ENCODE results near the gene ZCCHC7. TPM values are rescaled to one million over a fixed set of nuclear protein-coding genes. Genes with fewer than 3 reads are reported as not detected.

The ZCCHC7 gene
- polyA plus RNA-seq, 1 donor from 2014 or later = 10.9 TPM

- Histone ChIP-seq H3K4me3 (ENCODE audit: low read length) (peak overlapping the region; percentile 81), H3K9me3 (ENCODE audit: low read length) (no peaks in the 10 kb centered on the region), H3K27me3 (ENCODE audit: insufficient read depth, low read depth, low read length) (no peaks in the 10 kb centered on the region), H3K9ac (ENCODE audit: low read length) (peak overlapping the region; percentile 9), H3K79me2 (replicated peaks; ENCODE audit: insufficient read depth, low read length) (peaks cover 19% of the 10 kb centered on the region), H4K20me1 (ENCODE audit: insufficient read depth) (no peaks in the 10 kb centered on the region), H3K36me3 (ENCODE audit: insufficient read depth, low read length) (no peaks in the 10 kb centered on the region), H2AFZ (ENCODE audit: low read depth, low read length) (no peak overlapping the region), H3F3A (ENCODE audit: insufficient read depth, low read length, poor library complexity, severe bottlenecking) (no peaks in the 10 kb centered on the region), H3K4me2 (ENCODE audit: low read length) (peak overlapping the region; percentile 78), H3K9me2 (ENCODE audit: insufficient read depth, low read length) (no peaks in the 10 kb centered on the region), H3K27ac (ENCODE audit: low read length) (no peak overlapping the region)
- TF ChIP-seq MXI1 (conservative IDR thresholded peaks at IDR 0.05; ENCODE audit: poor library complexity, severe bottlenecking) (no peak), RAD21 (conservative IDR thresholded peaks at IDR 0.05) (no peak), EP300 (conservative IDR thresholded peaks at IDR 0.05; ENCODE audit: poor library complexity, severe bottlenecking) (no peak), REST (IDR thresholded peaks at IDR 0.05; ENCODE audit: borderline replicate concordance) (no peak), TAF1 (IDR thresholded peaks at IDR 0.05; ENCODE audit: low read depth) (no peak), EZH2 (IDR thresholded peaks at IDR 0.05; ENCODE audit: borderline replicate concordance, insufficient read depth, low read length, poor library complexity, severe bottlenecking) (no peak), SMC3 (conservative IDR thresholded peaks at IDR 0.05; ENCODE audit: poor library complexity) (no peak), POLR2AphosphoS5 (IDR thresholded peaks at IDR 0.05) (no peak)
- TF ChIP-seq, protein P1, sequence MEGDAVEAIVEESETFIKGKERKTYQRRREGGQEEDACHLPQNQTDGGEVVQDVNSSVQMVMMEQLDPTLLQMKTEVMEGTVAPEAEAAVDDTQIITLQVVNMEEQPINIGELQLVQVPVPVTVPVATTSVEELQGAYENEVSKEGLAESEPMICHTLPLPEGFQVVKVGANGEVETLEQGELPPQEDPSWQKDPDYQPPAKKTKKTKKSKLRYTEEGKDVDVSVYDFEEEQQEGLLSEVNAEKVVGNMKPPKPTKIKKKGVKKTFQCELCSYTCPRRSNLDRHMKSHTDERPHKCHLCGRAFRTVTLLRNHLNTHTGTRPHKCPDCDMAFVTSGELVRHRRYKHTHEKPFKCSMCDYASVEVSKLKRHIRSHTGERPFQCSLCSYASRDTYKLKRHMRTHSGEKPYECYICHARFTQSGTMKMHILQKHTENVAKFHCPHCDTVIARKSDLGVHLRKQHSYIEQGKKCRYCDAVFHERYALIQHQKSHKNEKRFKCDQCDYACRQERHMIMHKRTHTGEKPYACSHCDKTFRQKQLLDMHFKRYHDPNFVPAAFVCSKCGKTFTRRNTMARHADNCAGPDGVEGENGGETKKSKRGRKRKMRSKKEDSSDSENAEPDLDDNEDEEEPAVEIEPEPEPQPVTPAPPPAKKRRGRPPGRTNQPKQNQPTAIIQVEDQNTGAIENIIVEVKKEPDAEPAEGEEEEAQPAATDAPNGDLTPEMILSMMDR (IDR thresholded peaks at IDR 0.05; ENCODE audit: poor library complexity, severe bottlenecking) = no peak
These were observed 1.5 kb downstream of the ZCCHC7 start for GRCh38 chr9:37121881-37122280.

DNA sequence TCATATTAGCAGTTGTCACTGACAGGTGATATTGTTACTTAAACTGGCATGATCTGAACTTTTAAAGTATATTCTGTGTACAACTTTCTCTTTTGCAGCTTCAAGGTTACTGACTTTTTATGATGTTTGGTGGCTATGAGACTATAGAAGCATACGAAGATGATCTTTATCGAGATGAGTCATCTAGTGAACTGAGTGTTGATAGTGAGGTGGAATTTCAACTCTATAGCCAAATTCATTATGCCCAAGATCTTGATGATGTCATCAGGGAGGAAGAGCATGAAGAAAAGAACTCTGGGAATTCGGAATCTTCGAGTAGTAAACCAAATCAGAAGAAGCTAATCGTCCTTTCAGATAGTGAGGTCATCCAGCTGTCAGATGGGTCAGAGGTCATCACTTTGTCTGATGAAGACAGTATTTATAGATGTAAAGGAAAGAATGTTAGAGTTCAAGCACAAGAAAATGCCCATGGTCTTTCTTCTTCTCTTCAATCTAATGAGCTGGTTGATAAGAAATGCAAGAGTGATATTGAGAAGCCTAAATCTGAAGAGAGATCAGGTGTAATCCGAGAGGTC is 5.9 kb downstream of the ZCCHC7 start:
- peaks cover 19% of the 10 kb centered on the region for H3K79me2 ChIP-seq (replicated peaks; ENCODE audit: insufficient read depth, low read length)

More for the DNA sequence above, 5.9 kb downstream of the ZCCHC7 start:
- H3K4me3 ChIP-seq (ENCODE audit: low read length) = no peak overlapping the region
- no peak for TF ChIP-seq REST (IDR thresholded peaks at IDR 0.05; ENCODE audit: borderline replicate concordance)
- TF ChIP-seq, protein P1 (IDR thresholded peaks at IDR 0.05; ENCODE audit: poor library complexity, severe bottlenecking) = no peak
- TF ChIP-seq EZH2 (IDR thresholded peaks at IDR 0.05; ENCODE audit: borderline replicate concordance, insufficient read depth, low read length, poor library complexity, severe bottlenecking) = no peak
- TF ChIP-seq POLR2AphosphoS5 (IDR thresholded peaks at IDR 0.05) = no peak
- no peak for TF ChIP-seq RAD21 (conservative IDR thresholded peaks at IDR 0.05)
- TF ChIP-seq SMC3 (conservative IDR thresholded peaks at IDR 0.05; ENCODE audit: poor library complexity) = no peak
- no peak for TF ChIP-seq TAF1 (IDR thresholded peaks at IDR 0.05; ENCODE audit: low read depth)
- TF ChIP-seq MXI1 (conservative IDR thresholded peaks at IDR 0.05; ENCODE audit: poor library complexity, severe bottlenecking) = no peak
- TF ChIP-seq EP300 (conservative IDR thresholded peaks at IDR 0.05; ENCODE audit: poor library complexity, severe bottlenecking) = no peak
- H3K9ac ChIP-seq (ENCODE audit: low read length) = no peak overlapping the region
- no peak overlapping the region for H3K4me2 ChIP-seq (ENCODE audit: low read length)
- H3K9me2 ChIP-seq (ENCODE audit: insufficient read depth, low read length) = no peaks in the 10 kb centered on the region
- H3K27ac ChIP-seq (ENCODE audit: low read length) = no peak overlapping the region
- H3F3A ChIP-seq (ENCODE audit: insufficient read depth, low read length, poor library complexity, severe bottlenecking) = no peaks in the 10 kb centered on the region
- no peak overlapping the region for H2AFZ ChIP-seq (ENCODE audit: low read depth, low read length)
- H4K20me1 ChIP-seq (ENCODE audit: insufficient read depth) = no peaks in the 10 kb centered on the region
- no peaks in the 10 kb centered on the region for H3K36me3 ChIP-seq (ENCODE audit: insufficient read depth, low read length)
- no peaks in the 10 kb centered on the region for H3K27me3 ChIP-seq (ENCODE audit: insufficient read depth, low read depth, low read length)
- H3K9me3 ChIP-seq (ENCODE audit: low read length) = no peaks in the 10 kb centered on the region

All from neural cell (in vitro differentiated cells).